A673 (cell line): ENCODE results near the gene LPCAT2. TPM values are rescaled to one million over a fixed set of nuclear protein-coding genes. Genes with fewer than 3 reads are reported as not detected.
A peak's percentile ranks its signal among the peaks of the same experiment; 100 is the strongest.

Experiments
- BruUV-seq: library from RNA; stranded (reverse); fragments of 400-500 nt; replicated peaks from 2 replicates; lab custom pipeline; 2021; lab: Mats Ljungman, UMichigan
- CTCF ChIA-PET: fragments of 300-600 bp; sonication (Branson Sonifier 250); formaldehyde crosslinking; loops from one replicate; lab custom pipeline; 2022; ENCODE audit warnings: antibody characterized with exemption; lab: Charles Lee
- POLR2A ChIA-PET: fragments of 300-600 bp; sonication (Branson Sonifier 250); formaldehyde crosslinking; loops from one replicate; lab custom pipeline; 2022; ENCODE audit warnings: antibody characterized with exemption; ENCODE audit not compliant: low non-redundant PET; lab: Charles Lee
- DNase-seq: peaks from one replicate; pipeline ENCODE4 v3.0.0-alpha.2; 2015; ENCODE audit warnings: low spot score
- H3K27ac ChIP-seq: fragments of 200-600 bp; sonication (generic); 2 replicates; pipeline ENCODE4 v1.5.1; 2016; ENCODE audit warnings: mixed run types, low read depth, mild to moderate bottlenecking, mixed read lengths, antibody characterized with exemption, low read length; ENCODE audit not compliant: poor library complexity, severe bottlenecking
- H3K27me3 ChIP-seq: fragments of 200-600 bp; sonication (generic); replicated peaks from 2 replicates; pipeline ENCODE4 v1.6.1; 2017; ENCODE audit warnings: mixed run types, low read depth, mild to moderate bottlenecking, mixed read lengths, antibody characterized with exemption, low read length; ENCODE audit not compliant: insufficient read depth, poor library complexity
- H3K36me3 ChIP-seq: fragments of 200-600 bp; sonication (generic); 2 replicates; pipeline ENCODE4 v1.6.1; 2016; ENCODE audit warnings: mixed run types, mild to moderate bottlenecking, mixed read lengths, antibody characterized with exemption, low read length; ENCODE audit not compliant: insufficient read depth, poor library complexity, severe bottlenecking
- H3K4me1 ChIP-seq: fragments of 200-600 bp; sonication (generic); 2 replicates; pipeline ENCODE4 v1.6.1; 2017; ENCODE audit warnings: mixed run types, mild to moderate bottlenecking, mixed read lengths, antibody characterized with exemption, low read length; ENCODE audit not compliant: insufficient read depth, poor library complexity, severe bottlenecking
- H3K4me3 ChIP-seq: fragments of 200-600 bp; sonication (generic); 2 replicates; pipeline ENCODE4 v1.5.1; 2016; ENCODE audit warnings: low read depth, mixed run types, mild to moderate bottlenecking, mixed read lengths, low read length; ENCODE audit not compliant: poor library complexity, severe bottlenecking
- H3K9me3 ChIP-seq: fragments of 200-600 bp; sonication (generic); 2 replicates; pipeline ENCODE4 v1.6.1; 2016; ENCODE audit warnings: mixed run types, low read depth, mild to moderate bottlenecking, mixed read lengths, antibody characterized with exemption, low read length; ENCODE audit not compliant: poor library complexity, severe bottlenecking
- CTCF ChIP-seq: fragments of 300-800, 200-600 bp; sonication (generic); conservative IDR thresholded peaks from 2 replicates; pipeline ENCODE4 v1.5.1; 2017; ENCODE audit warnings: low read depth, mild to moderate bottlenecking, antibody characterized with exemption, low read length, moderate library complexity, mixed read lengths
- EZH2 ChIP-seq: fragments of 200-600 bp; sonication (generic); IDR thresholded peaks from 2 replicates; pipeline ENCODE4 v1.6.1; 2017; ENCODE audit warnings: borderline replicate concordance, low read depth, mild to moderate bottlenecking, mixed read lengths, antibody characterized with exemption, low read length; ENCODE audit not compliant: poor library complexity, severe bottlenecking
- intact Hi-C: fragments of 100-400 bp; cut with micrococcal nuclease; formaldehyde crosslinking; loops from one replicate; pipeline ENCODE4 v1.10.0; 2022; ENCODE audit not compliant: unreplicated experiment
- total RNA-seq: library from RNA; stranded (reverse); gene quantifications from 2 replicates; pipeline ENCODE4 v1.2.3, GENCODE V29; 2021

Gene LPCAT2
- total RNA-seq, 1 experiment from 2014 or later = 8.2 TPM

GRCh38 chr16:55464375-55464774 lies 44.5 kb upstream of the LPCAT2 start:
- intact Hi-C loops = loop anchor here (2.0 to 5.0 kb wide), 3 partner anchors 378 to 1917 kb away; no protein-coding TSS in a partner anchor
- POLR2A ChIA-PET = no interaction called here
- no TSS peak for BruUV-seq

GRCh38 chr16:55465077-55465896 lies 43.6 kb upstream of the LPCAT2 start:
- ChIA-PET POLR2A (no interaction called here), CTCF (interaction anchor here (0.6 to 2.4 kb wide), 16 partner anchors 22 to 1916 kb away, joined by 3 to 14 read pairs (median 4); partner anchors contain the start of gene CES1)
- TF ChIP-seq CTCF (peak; percentile 100), EZH2 (no peak)
- Histone ChIP-seq H3K4me3 (no peak overlapping the region), H3K9me3 (no peaks in the 10 kb centered on the region), H3K27me3 (no peaks in the 10 kb centered on the region), H3K27ac (no peak overlapping the region), H3K4me1 (peaks cover 2% of the 10 kb centered on the region), H3K36me3 (no peaks in the 10 kb centered on the region)
- DNase-seq = peak; percentile 86
- no TSS peak for BruUV-seq
- intact Hi-C loops = loop anchor here (1.0 to 2.0 kb wide), 4 partner anchors 78 to 856 kb away; no protein-coding TSS in a partner anchor

More at GRCh38 chr16:55464375-55464774, 44.5 kb upstream of the LPCAT2 start:
- Histone ChIP-seq H3K9me3 (no peaks in the 10 kb centered on the region), H3K4me3 (no peak overlapping the region), H3K4me1 (no peaks in the 10 kb centered on the region), H3K27me3 (no peaks in the 10 kb centered on the region), H3K27ac (no peak overlapping the region), H3K36me3 (no peaks in the 10 kb centered on the region)
- no peak for TF ChIP-seq CTCF
- no peak for TF ChIP-seq EZH2
- CTCF ChIA-PET = interaction anchor here (0.6 to 2.4 kb wide), 16 partner anchors 21 to 1915 kb away, joined by 3 to 14 read pairs (median 4); partner anchors contain the start of gene CES1
- no peak for DNase-seq

GRCh38 chr16:55466209-55466608 lies 42.7 kb upstream of the LPCAT2 start:
- no peaks in the 10 kb centered on the region for H3K9me3 ChIP-seq
- H3K27me3 ChIP-seq = no peaks in the 10 kb centered on the region
- H3K4me1 ChIP-seq = peaks cover 11% of the 10 kb centered on the region
- no peak for DNase-seq
- no peaks in the 10 kb centered on the region for H3K36me3 ChIP-seq
- no peak for TF ChIP-seq CTCF
- TF ChIP-seq EZH2 = no peak
- BruUV-seq = no TSS peak
- POLR2A ChIA-PET = no interaction called here
- intact Hi-C loops = no loop called here
- CTCF ChIA-PET = interaction anchor here (0.5 to 2.4 kb wide), 2 partner anchors 78 to 1094 kb away, joined by 4 to 14 read pairs; no protein-coding TSS in a partner anchor
- H3K27ac ChIP-seq = no peak overlapping the region
- H3K4me3 ChIP-seq = no peak overlapping the region
